Medulla oblongata (tissue), 1 donor: ENCODE measurements around the gene DCUN1D1.

Experiments used
- DNase-seq: peaks from one replicate; pipeline ENCODE4 v3.0.0-alpha.2; 2015; ENCODE audit errors: extremely low spot score

The DCUN1D1 gene

GRCh38 chr3:182892226-182892625, 88.1 kb downstream of the DCUN1D1 start:
- DNase-seq, result no peak

DNA sequence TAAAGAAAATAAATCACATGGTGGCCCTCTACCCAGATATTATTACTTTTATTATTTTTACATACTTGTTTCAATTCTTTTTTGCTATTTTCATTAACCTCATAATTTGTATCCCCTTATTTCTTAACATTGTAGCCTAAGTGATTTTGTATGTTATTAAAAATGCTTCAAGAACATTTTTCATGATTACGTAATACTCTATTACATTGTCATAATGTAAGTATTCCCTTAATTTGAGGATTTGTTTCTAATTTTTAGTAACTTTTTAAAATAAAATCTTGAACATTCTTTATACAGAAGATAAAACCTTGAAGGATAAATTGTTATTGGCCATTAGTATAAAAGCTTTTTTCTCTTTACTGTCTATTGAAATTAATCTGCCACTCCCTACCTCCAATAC, 89.0 kb downstream of the DCUN1D1 start:
- no peak for DNase-seq

DNA sequence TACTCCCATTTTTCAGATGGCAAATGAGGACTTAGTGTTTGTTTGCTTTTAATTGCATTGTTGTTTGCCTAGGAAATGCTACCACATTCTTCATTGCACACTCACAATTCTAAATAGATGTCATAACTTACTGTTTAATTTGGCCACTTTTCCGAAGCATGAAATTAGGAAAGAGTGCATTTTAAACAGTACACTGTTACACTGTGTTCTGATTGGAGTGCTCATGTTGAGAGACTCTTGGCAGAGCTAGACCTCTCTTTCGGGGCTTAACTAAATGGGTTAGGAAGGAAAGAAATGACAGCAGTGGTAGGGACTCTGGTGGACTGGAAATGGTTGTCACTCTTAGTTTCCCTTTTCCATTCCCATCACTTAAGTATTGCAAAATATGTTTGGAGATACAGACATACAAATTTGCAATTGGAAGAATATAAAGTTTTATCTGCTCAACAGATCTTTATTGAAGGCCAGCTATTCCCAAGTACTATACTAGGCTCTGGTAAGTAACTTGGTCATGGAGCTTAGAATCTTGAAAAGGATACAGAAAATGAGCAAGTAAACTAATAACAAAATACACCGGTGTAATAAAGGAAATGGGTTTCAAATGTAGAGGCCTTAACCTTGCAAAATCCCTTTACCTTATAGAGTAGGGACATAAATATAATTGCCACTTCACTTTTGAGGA, 90.2 kb downstream of the DCUN1D1 start:
- DNase-seq, result no peak
